ENCODE results near the gene DPP6. TPM values are rescaled to one million over a fixed set of nuclear protein-coding genes. Genes with fewer than 3 reads are reported as not detected.

DPP6 gene
- total RNA-seq, 1 donor from 2014 or later: 0.39 TPM

- no peaks in the 10 kb centered on the region for H3K9me3 Mint-ChIP-seq
- no peaks in the 10 kb centered on the region for H3K4me1 Mint-ChIP-seq
- DNase-seq (ENCODE audit: low spot score): no peak
- Histone ChIP-seq H4K20me1 (ENCODE audit: low read depth) (no peaks in the 10 kb centered on the region), H3K4me2 (no peak overlapping the region), H3K27me3 (no peaks in the 10 kb centered on the region), H3K79me2 (ENCODE audit: low read depth) (no peaks in the 10 kb centered on the region), H3F3A (ENCODE audit: low read depth) (no peaks in the 10 kb centered on the region), H3K9ac (no peak overlapping the region), H3K27ac (no peak overlapping the region), H3K9me3 (ENCODE audit: low read depth) (no peaks in the 10 kb centered on the region), H3K4me1 (no peaks in the 10 kb centered on the region), H2AFZ (replicated peaks) (no peak overlapping the region), H3K36me3 (no peaks in the 10 kb centered on the region), H3K4me3 (no peak overlapping the region)
- TF ChIP-seq CTCF (IDR thresholded peaks at IDR 0.05): no peak
- TF ChIP-seq EZH2 (IDR thresholded peaks at IDR 0.05): no peak
- no peak for TF ChIP-seq EZH2phosphoT487 (IDR thresholded peaks at IDR 0.05)
- no peaks in the 10 kb centered on the region for H3K36me3 Mint-ChIP-seq
- H3K4me3 Mint-ChIP-seq: no peak overlapping the region
- no peak overlapping the region for H3K27ac Mint-ChIP-seq
- H3K27me3 Mint-ChIP-seq (ENCODE audit: insufficient read depth, low read depth): peaks cover 3% of the 10 kb centered on the region
Measured at GRCh38 chr7:154685564-154685901, 633.3 kb downstream of the DPP6 start.

- Histone ChIP-seq H3K79me2 (ENCODE audit: low read depth) (no peaks in the 10 kb centered on the region), H3K9me3 (ENCODE audit: low read depth) (no peaks in the 10 kb centered on the region), H3K4me2 (no peak overlapping the region), H3K27ac (no peak overlapping the region), H3K27me3 (no peaks in the 10 kb centered on the region), H3K9ac (no peak overlapping the region), H3K4me3 (no peak overlapping the region), H3K4me1 (no peaks in the 10 kb centered on the region), H2AFZ (replicated peaks) (no peak overlapping the region), H3K36me3 (no peaks in the 10 kb centered on the region), H3F3A (ENCODE audit: low read depth) (no peaks in the 10 kb centered on the region), H4K20me1 (ENCODE audit: low read depth) (no peaks in the 10 kb centered on the region)
- peaks cover 3% of the 10 kb centered on the region for H3K27me3 Mint-ChIP-seq (ENCODE audit: insufficient read depth, low read depth)
- no peaks in the 10 kb centered on the region for H3K36me3 Mint-ChIP-seq
- H3K4me3 Mint-ChIP-seq: no peak overlapping the region
- TF ChIP-seq CTCF (IDR thresholded peaks at IDR 0.05) (no peak), EZH2 (IDR thresholded peaks at IDR 0.05) (no peak), EZH2phosphoT487 (IDR thresholded peaks at IDR 0.05) (no peak)
- H3K9me3 Mint-ChIP-seq: no peaks in the 10 kb centered on the region
- no peak for DNase-seq (ENCODE audit: low spot score)
- H3K4me1 Mint-ChIP-seq: no peaks in the 10 kb centered on the region
- no peak overlapping the region for H3K27ac Mint-ChIP-seq
Measured at GRCh38 chr7:154686305-154686704, 634.1 kb downstream of the DPP6 start.

- H3K9me3 Mint-ChIP-seq: no peaks in the 10 kb centered on the region
- no peak overlapping the region for H3K27ac Mint-ChIP-seq
- no peak overlapping the region for H3K4me3 ChIP-seq
- no peaks in the 10 kb centered on the region for H3K36me3 ChIP-seq
- H3K4me3 Mint-ChIP-seq: no peak overlapping the region
- no peak overlapping the region for H3K4me2 ChIP-seq
- no peaks in the 10 kb centered on the region for H3K9me3 ChIP-seq (ENCODE audit: low read depth)
- H3K4me1 Mint-ChIP-seq: no peaks in the 10 kb centered on the region
- H3K27me3 ChIP-seq: no peaks in the 10 kb centered on the region
- H3K9ac ChIP-seq: no peak overlapping the region
- TF ChIP-seq EZH2phosphoT487 (IDR thresholded peaks at IDR 0.05): no peak
- no peak for TF ChIP-seq CTCF (IDR thresholded peaks at IDR 0.05)
- no peak for TF ChIP-seq EZH2 (IDR thresholded peaks at IDR 0.05)
- DNase-seq (ENCODE audit: low spot score): no peak
- no peaks in the 10 kb centered on the region for H4K20me1 ChIP-seq (ENCODE audit: low read depth)
- H3K36me3 Mint-ChIP-seq: no peaks in the 10 kb centered on the region
- H3K27ac ChIP-seq: no peak overlapping the region
- no peak overlapping the region for H2AFZ ChIP-seq (replicated peaks)
- no peaks in the 10 kb centered on the region for H3K79me2 ChIP-seq (ENCODE audit: low read depth)
- no peaks in the 10 kb centered on the region for H3K4me1 ChIP-seq
- no peaks in the 10 kb centered on the region for H3K27me3 Mint-ChIP-seq (ENCODE audit: insufficient read depth, low read depth)
- H3F3A ChIP-seq (ENCODE audit: low read depth): no peaks in the 10 kb centered on the region
Measured at GRCh38 chr7:154688952-154689351, 636.8 kb downstream of the DPP6 start.

- Mint-ChIP-seq H3K4me1 (no peaks in the 10 kb centered on the region), H3K9me3 (no peaks in the 10 kb centered on the region), H3K36me3 (no peaks in the 10 kb centered on the region), H3K27ac (no peak overlapping the region), H3K4me3 (no peak overlapping the region), H3K27me3 (ENCODE audit: insufficient read depth, low read depth) (peaks cover 2% of the 10 kb centered on the region)
- Histone ChIP-seq H3F3A (ENCODE audit: low read depth) (no peaks in the 10 kb centered on the region), H3K9me3 (ENCODE audit: low read depth) (no peaks in the 10 kb centered on the region), H4K20me1 (ENCODE audit: low read depth) (no peaks in the 10 kb centered on the region), H3K36me3 (no peaks in the 10 kb centered on the region), H3K4me2 (no peak overlapping the region), H3K79me2 (ENCODE audit: low read depth) (no peaks in the 10 kb centered on the region), H3K4me1 (no peaks in the 10 kb centered on the region), H3K9ac (no peak overlapping the region), H3K27ac (no peak overlapping the region), H3K27me3 (no peaks in the 10 kb centered on the region), H2AFZ (replicated peaks) (no peak overlapping the region), H3K4me3 (no peak overlapping the region)
- DNase-seq (ENCODE audit: low spot score): no peak
- no peak for TF ChIP-seq EZH2 (IDR thresholded peaks at IDR 0.05)
- no peak for TF ChIP-seq CTCF (IDR thresholded peaks at IDR 0.05)
- no peak for TF ChIP-seq EZH2phosphoT487 (IDR thresholded peaks at IDR 0.05)
Measured at GRCh38 chr7:154690411-154690810, 638.2 kb downstream of the DPP6 start.

Measured in neural progenitor cell (in vitro differentiated cells).